ENCODE results near the gene MAD1L1.

Gene MAD1L1

GRCh38 chr7:2242541-2243429 is 10.0 kb upstream of the MAD1L1 start:
- DNase-seq (ENCODE audit: low read depth in 3 of 3): peak in 1 of 3 donors; percentile 23

GRCh38 chr7:2241580-2242540 is 9.1 kb upstream of the MAD1L1 start, which contains the start of the genes MRM2 and NUDT1:
Gene MRM2 (minus strand): TSS chr7:2242205. CDS start chr7:2242169, 36 bp downstream.
Gene NUDT1 (plus strand): TSS chr7:2242226. CDS start chr7:2244575, 2,349 bp downstream.
- DNase-seq (ENCODE audit: low read depth in 3 of 3): peak; percentile 56 to 71 (median 66)

- no peak for DNase-seq (ENCODE audit: low read depth in 3 of 3)
Measured at GRCh38 chr7:2239242-2239641, 6.5 kb upstream of the MAD1L1 start.

DNA sequence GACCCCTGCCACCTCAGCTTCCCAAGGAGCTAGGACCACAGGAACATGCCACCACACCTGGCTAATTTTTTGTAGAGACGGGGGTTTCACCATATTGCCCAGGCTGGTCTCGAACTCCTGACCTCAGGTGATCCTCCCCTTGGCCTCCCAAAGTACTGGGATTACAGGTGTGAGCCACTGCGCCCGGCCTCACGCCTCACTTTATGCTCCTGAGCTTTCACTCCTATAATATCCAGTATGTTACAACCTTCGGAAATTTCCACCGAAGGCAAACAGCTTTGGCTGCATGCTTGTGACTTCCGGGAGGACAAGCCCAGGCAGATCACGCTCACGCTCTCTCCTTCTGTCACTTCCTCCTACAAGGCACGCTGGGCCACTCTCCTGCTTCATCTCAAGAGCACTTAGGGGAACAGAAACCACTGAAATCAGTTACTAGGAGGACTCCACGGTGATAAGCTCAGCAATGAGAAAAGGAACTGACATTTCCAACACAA is 4.4 kb upstream of the MAD1L1 start:
- no peak for DNase-seq (ENCODE audit: low read depth in 3 of 3)

DNA sequence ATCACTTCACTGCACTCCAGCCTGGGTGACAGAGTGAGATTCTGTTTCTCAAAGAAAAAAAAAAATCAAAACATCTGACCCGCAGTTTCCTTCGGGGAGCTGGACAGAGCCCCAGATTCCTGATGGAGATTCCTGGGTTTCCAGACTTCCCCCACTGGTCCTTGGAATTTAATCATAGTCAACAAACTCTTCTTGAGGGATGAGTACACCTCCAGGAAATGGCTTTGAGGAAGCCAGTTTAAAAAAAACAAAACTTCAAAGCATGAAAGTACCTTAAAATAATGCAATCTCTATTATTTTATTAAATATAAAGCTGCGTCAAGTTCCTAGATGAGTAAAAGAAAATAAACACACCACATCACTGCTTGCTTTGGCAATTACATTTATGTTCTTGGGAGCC is 1.2 kb upstream of the MAD1L1 start:
- DNase-seq (ENCODE audit: low read depth in 3 of 3): no peak

- peak in 1 of 3 donors; percentile 14 for DNase-seq (ENCODE audit: low read depth in 3 of 3)
Measured at GRCh38 chr7:2231992-2232765, 566 bp downstream of the MAD1L1 start.

DNA sequence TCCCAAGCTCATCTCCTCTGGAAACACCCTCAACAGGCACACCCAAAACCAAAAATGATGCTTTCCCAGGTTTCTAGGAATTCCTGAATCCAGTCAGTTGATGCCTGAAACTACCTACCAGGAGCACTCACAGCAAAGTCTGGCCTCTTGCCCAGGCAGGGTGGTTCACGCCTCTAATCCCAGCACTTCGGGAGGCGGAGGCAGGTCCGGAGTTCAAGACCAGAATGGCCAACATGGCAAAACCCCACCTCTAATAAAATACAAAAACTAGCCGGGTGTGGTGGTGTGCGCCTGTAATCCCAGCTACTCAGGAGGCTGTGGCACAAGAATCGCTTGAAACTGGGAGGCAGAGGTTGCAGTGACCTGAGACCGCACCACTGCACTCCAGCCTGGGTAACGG is 1.9 kb downstream of the MAD1L1 start:
- no peak for DNase-seq (ENCODE audit: low read depth in 3 of 3)

DNA sequence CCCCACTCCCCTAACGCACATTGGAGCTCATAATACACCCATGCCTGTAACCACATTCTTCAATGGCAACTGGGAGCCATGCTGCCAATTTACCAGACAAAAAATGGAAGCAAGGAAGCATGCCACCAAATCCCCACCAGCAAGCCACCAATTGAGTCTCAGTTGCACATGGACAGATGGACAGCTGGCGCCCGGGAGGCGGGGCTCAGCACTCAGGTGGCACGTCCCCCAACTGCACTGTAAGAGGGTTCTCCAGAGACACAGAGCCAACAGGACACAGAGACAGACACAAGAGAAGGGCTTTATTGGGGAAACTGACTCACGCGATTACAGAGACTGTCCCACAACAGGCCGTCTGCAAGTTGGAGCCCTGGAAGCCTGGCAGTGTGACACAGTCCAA is 2.5 kb downstream of the MAD1L1 start:
- DNase-seq (ENCODE audit: low read depth in 3 of 3): no peak

DNA sequence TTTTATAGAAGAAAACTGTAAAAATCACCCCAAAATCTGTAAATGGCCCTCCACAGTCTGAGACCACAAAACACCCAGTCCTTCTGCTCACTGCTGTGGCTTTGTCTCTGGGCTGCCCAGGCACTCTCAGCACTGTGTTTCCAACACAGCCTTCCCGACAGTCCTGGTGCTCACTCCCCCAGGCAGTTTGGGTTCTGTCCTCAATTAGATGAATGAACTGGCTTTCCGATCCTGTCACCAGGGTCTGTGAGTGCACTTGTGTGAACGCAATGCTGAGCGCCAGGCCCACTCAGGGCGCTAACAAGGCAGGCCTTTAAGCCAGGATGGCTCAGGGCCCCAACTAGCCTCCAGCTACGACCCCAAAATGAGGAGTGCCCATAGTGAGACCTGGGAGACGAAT is 3.3 kb downstream of the MAD1L1 start:
- DNase-seq (ENCODE audit: low read depth in 3 of 3): no peak

GRCh38 chr7:2228921-2229320 is 3.8 kb downstream of the MAD1L1 start:
- DNase-seq (ENCODE audit: low read depth in 3 of 3): no peak

DNA sequence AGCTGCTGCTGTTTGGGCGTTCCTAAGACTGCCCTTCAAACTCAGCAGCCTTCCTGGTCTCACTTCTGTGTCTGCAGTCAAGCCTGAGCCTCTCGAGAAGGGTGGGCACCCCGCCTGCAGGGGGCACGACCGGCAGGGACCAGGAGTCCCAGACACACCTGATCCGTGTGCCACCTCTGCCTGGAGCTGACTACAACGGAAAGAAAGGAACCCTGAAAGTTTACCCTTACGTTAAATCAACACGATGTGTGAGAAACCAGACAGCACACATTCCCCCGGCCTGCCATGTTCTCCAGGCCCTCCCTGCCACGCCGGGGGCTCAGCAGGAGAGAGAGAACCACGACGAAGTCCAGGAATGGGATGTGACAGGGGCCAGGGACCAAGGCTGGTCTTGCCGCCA is 5.0 kb downstream of the MAD1L1 start:
- DNase-seq (ENCODE audit: low read depth in 3 of 3): no peak

- DNase-seq (ENCODE audit: low read depth in 3 of 3): no peak
Measured at GRCh38 chr7:2225830-2226229, 6.9 kb downstream of the MAD1L1 start.

DNA sequence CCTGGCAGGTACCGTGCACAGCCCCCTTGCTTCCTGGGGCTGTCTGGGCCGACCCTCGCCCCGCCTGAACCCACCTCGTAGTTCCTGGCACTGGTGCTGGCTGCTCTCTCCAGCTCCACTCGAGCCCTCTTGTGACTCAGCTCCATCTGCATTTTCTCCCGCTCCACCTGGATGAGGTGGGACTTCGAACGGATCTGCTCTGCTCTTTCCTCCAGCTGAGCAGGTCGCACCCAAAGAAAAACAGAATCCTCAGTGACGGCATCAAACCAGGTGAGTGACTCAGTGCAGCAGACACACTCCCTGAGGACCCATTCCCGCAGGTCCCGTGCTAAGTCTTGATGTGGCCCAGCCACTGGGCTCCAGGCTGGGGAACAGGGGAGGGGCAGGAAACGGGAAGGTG is 7.4 kb downstream of the MAD1L1 start:
- no peak for DNase-seq (ENCODE audit: low read depth in 3 of 3)

GRCh38 chr7:2224934-2225333 is 7.8 kb downstream of the MAD1L1 start:
- DNase-seq (ENCODE audit: low read depth in 3 of 3): no peak

- no peak for DNase-seq (ENCODE audit: low read depth in 3 of 3)
Measured at GRCh38 chr7:2224491-2224928, 8.2 kb downstream of the MAD1L1 start.

- no peak for DNase-seq (ENCODE audit: low read depth in 3 of 3)
Measured at GRCh38 chr7:2223321-2223720, 9.4 kb downstream of the MAD1L1 start.

- DNase-seq (ENCODE audit: low read depth in 3 of 3): no peak
Measured at GRCh38 chr7:2222516-2222915, 10.2 kb downstream of the MAD1L1 start.

GRCh38 chr7:2220954-2221353 is 11.8 kb downstream of the MAD1L1 start:
- DNase-seq (ENCODE audit: low read depth in 3 of 3): no peak

DNA sequence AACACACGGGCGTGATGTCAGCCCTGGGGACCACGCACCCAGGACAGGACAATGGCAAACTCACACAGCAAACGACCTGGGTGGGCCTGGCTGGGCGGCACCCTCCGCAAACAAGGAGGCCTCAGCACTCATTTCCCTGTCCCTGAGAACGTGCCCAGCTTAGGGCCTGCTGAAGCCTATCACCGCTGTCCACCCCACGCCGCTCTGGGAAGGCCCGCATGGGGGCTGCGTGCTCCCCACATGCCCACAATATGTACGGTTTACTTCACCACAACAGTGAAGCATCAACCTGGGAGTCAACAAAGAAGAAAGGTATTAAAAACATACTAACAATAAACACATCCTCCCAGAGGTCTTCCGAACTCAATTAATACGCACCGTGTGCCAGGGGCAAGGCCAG is 12.2 kb downstream of the MAD1L1 start:
- no peak for DNase-seq (ENCODE audit: low read depth in 3 of 3)

DNA sequence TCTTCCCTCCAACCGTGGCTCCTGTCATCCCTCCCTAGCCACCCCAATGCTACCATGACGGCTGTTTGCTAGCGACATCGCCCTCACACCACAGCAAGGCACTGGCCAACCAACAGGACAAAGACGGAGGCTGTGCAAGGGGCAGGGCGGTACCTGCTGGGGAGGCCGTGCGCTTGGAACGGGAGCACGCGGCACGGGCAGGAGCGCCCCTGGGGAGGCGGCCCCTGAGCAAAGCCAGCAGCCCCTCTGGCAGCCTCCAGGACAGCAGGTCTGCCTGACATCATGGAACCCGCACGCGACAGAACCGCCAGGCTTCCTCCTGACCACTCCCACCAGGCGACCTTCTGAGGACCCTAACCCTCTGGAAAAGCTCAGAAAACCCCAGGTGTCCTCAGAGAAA is 12.7 kb downstream of the MAD1L1 start:
- DNase-seq (ENCODE audit: low read depth in 3 of 3): no peak

- no peak for DNase-seq (ENCODE audit: low read depth in 3 of 3)
Measured at GRCh38 chr7:2219606-2220005, 13.1 kb downstream of the MAD1L1 start.

Data from stimulated activated CD4-positive, alpha-beta T cell treated with anti-CD3 and anti-CD28 coated beads, TNF-alpha, amount 100 ng/mL, for 48 hours (primary cell).